GM21717 (cell line): ENCODE measurements around the gene IDUA.
"Not testable (repeated sequence)": the region's sequence is repeated elsewhere in the genome, so short reads cannot be mapped to it uniquely, and the experiment has no call there.

Experiments used
- ATAC-seq: cut with Tn5 transposase; IDR thresholded peaks from one replicate; pipeline ENCODE4 v1.9.1; 2021; ENCODE audit warnings: mild to moderate bottlenecking, moderate library complexity; ENCODE audit not compliant: unreplicated experiment

Gene IDUA

GRCh38 chr4:966266-967112, 20.4 kb upstream of the IDUA start:
- ATAC-seq = no peak

- no peak for ATAC-seq
These were observed 19.4 kb upstream of the IDUA start for GRCh38 chr4:967113-968104.

GRCh38 chr4:968221-968620, 18.6 kb upstream of the IDUA start:
- no peak for ATAC-seq

- no peak for ATAC-seq
These were observed 18.0 kb upstream of the IDUA start for GRCh38 chr4:968621-969394.

- ATAC-seq = no peak
These were observed 16.6 kb upstream of the IDUA start for GRCh38 chr4:970046-970745.

- ATAC-seq = no peak
These were observed 15.9 kb upstream of the IDUA start for GRCh38 chr4:970854-971520.

GRCh38 chr4:971666-972500, 15.0 kb upstream of the IDUA start:
- no peak for ATAC-seq

- ATAC-seq = peak; percentile 44
These were observed 14.0 kb upstream of the IDUA start for GRCh38 chr4:972651-973424.

GRCh38 chr4:973431-974397, 13.1 kb upstream of the IDUA start, which contains the start of gene DGKQ:
Gene DGKQ, minus strand, starts transcription at chr4:973569. Its CDS starts 87 bp downstream, at chr4:973482.
- ATAC-seq = peak; percentile 50

- ATAC-seq = no peak
These were observed 12.2 kb upstream of the IDUA start for GRCh38 chr4:974668-975067.

GRCh38 chr4:976016-976415, 10.8 kb upstream of the IDUA start:
- not testable (repeated sequence) for ATAC-seq

- ATAC-seq = no peak
These were observed 7.7 kb upstream of the IDUA start for GRCh38 chr4:978957-979701.

- no peak for ATAC-seq
These were observed 4.6 kb upstream of the IDUA start for GRCh38 chr4:982291-982690.

- no peak for ATAC-seq
These were observed 4.0 kb upstream of the IDUA start for GRCh38 chr4:982814-983213.

- ATAC-seq = no peak
These were observed 2.3 kb upstream of the IDUA start for GRCh38 chr4:984336-985054.
